Tibial artery (tissue), 4 donors: ENCODE results near the gene UBFD1.

ENCODE experiments used
- DNase-seq, 2 donors: peaks; one replicate each; pipeline ENCODE4 v3.0.0-alpha.2; 2019
- H3K27ac ChIP-seq, 2 donors: fragments of 200-600 bp; sonication (generic) in 1 of 2; 1 replicate in 1 of 2; 2 replicates in 1 of 2; pipeline ENCODE4 v1.5.1; 2018 to 2019; ENCODE audit warnings: mild to moderate bottlenecking in 1 of 2
- H3K27me3 ChIP-seq, 2 donors: fragments of 200-600 bp; sonication (generic) in 1 of 2; one replicate each; pipeline versions ENCODE4 v1.5.1 to v1.6.0; 2016 to 2019
- H3K36me3 ChIP-seq, 3 donors: fragments of 200-600 bp; sonication (generic) in 2 of 3; one replicate each; pipeline ENCODE4 v1.5.1; 2016 to 2019; ENCODE audit warnings: mild to moderate bottlenecking in 2 of 3
- H3K4me1 ChIP-seq, 4 donors: fragments of 200-600 bp; sonication (generic) in 2 of 4; 1 replicate in 3 of 4; 2 replicates in 1 of 4; pipeline ENCODE4 v1.5.1; 2016 to 2019
- H3K4me3 ChIP-seq, 2 donors: fragments of 200-600 bp; sonication (generic) in 1 of 2; 1 replicate in 1 of 2; 2 replicates in 1 of 2; pipeline ENCODE4 v1.5.1; 2018 to 2019; ENCODE audit warnings: mild to moderate bottlenecking in 2 of 2
- H3K9me3 ChIP-seq, 3 donors: fragments of 200-600 bp; sonication (generic) in 1 of 3; one replicate each; pipeline ENCODE4 v1.5.1; 2016 to 2019
- intact Hi-C: fragments of 100-400 bp; cut with DNase I; formaldehyde crosslinking; loops from one replicate; pipeline ENCODE4 v1.15.0; 2023; ENCODE audit warnings: low total_unique reads
- TF ChIP-seq, protein P1 (sequence below), 2 experiments: fragments of 200-600 bp in 1 of 2; fragments of 450-650 bp in 1 of 2; IDR thresholded peaks; one replicate each; pipeline ENCODE4 v1.5.1; 2017 to 2019; ENCODE audit warnings: antibody characterized with exemption in 2 of 2, mild to moderate bottlenecking in 1 of 2, moderate library complexity in 1 of 2

The UBFD1 gene

GRCh38 chr16:23527961-23528643 is 29.4 kb upstream of the UBFD1 start:
- Histone ChIP-seq H3K4me1 (no peaks in the 10 kb centered on the region), H3K27ac (no peak overlapping the region), H3K4me3 (no peak overlapping the region), H3K9me3 (no peaks in the 10 kb centered on the region), H3K27me3 (no peaks in the 10 kb centered on the region), H3K36me3 (peaks cover 53 to 90% (median 72%) of the 10 kb centered on the region in 3 donors)
- intact Hi-C loops = no loop called here
- DNase-seq = no peak
- TF ChIP-seq, protein P1, sequence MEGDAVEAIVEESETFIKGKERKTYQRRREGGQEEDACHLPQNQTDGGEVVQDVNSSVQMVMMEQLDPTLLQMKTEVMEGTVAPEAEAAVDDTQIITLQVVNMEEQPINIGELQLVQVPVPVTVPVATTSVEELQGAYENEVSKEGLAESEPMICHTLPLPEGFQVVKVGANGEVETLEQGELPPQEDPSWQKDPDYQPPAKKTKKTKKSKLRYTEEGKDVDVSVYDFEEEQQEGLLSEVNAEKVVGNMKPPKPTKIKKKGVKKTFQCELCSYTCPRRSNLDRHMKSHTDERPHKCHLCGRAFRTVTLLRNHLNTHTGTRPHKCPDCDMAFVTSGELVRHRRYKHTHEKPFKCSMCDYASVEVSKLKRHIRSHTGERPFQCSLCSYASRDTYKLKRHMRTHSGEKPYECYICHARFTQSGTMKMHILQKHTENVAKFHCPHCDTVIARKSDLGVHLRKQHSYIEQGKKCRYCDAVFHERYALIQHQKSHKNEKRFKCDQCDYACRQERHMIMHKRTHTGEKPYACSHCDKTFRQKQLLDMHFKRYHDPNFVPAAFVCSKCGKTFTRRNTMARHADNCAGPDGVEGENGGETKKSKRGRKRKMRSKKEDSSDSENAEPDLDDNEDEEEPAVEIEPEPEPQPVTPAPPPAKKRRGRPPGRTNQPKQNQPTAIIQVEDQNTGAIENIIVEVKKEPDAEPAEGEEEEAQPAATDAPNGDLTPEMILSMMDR (IDR thresholded peaks at IDR 0.05) = no peak

DNA sequence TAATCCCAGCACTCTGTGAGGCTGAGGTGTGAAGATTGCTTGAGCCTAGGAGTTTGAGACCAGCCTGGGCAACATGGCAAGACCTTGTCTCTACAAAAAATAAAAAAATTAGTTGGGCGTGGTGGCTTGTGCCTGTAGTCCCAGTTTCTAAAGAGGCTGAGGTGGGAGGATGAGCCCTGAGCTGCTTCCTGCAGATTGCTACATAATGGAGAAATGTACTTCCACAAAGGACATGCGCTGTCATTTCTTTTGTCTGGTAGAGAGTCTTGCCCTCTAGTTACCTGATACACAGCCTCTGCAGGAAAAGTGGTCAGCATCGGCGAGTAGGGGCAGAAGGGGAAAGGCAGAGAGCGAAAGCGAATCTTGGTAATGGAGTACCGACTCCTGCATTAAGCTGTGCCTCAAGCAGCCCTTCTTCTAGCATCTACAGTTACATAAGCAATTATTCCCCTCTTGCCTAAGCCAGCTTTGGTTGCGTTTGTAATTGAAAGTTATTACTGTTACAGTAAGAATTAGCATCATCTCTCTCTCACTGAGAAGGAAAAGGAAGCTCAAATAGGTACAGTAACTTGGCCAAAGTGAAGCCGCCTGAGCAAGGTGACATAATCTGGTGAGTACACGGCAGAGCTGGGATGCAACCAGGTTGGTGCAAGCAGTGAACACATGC is 28.8 kb upstream of the UBFD1 start:
- intact Hi-C loops = no loop called here
- no peak for DNase-seq
- Histone ChIP-seq H3K27ac (no peak overlapping the region), H3K36me3 (peaks cover 55 to 90% (median 72%) of the 10 kb centered on the region in 3 donors), H3K27me3 (no peaks in the 10 kb centered on the region), H3K4me3 (no peak overlapping the region), H3K9me3 (no peaks in the 10 kb centered on the region), H3K4me1 (no peaks in the 10 kb centered on the region)
- TF ChIP-seq, protein P1 (IDR thresholded peaks at IDR 0.05) = no peak

GRCh38 chr16:23530062-23530461 is 27.5 kb upstream of the UBFD1 start:
- H3K36me3 ChIP-seq = peaks cover 57 to 90% (median 72%) of the 10 kb centered on the region in 3 donors

GRCh38 chr16:23532448-23532847 is 25.1 kb upstream of the UBFD1 start:
- TF ChIP-seq, protein P1 (IDR thresholded peaks at IDR 0.05) = no peak
- Histone ChIP-seq H3K4me3 (no peak overlapping the region), H3K27ac (no peak overlapping the region), H3K4me1 (no peaks in the 10 kb centered on the region), H3K36me3 (peaks cover 55 to 99% (median 75%) of the 10 kb centered on the region in 3 donors), H3K27me3 (no peaks in the 10 kb centered on the region), H3K9me3 (no peaks in the 10 kb centered on the region)
- no peak for DNase-seq
- intact Hi-C loops = no loop called here

More at GRCh38 chr16:23530062-23530461, 27.5 kb upstream of the UBFD1 start:
- TF ChIP-seq, protein P1 (IDR thresholded peaks at IDR 0.05) = no peak
- no peaks in the 10 kb centered on the region for H3K27me3 ChIP-seq
- DNase-seq = no peak
- H3K27ac ChIP-seq = no peak overlapping the region
- no peaks in the 10 kb centered on the region for H3K9me3 ChIP-seq
- intact Hi-C loops = no loop called here
- H3K4me3 ChIP-seq = no peak overlapping the region
- no peaks in the 10 kb centered on the region for H3K4me1 ChIP-seq

GRCh38 chr16:23534868-23535860 is 22.4 kb upstream of the UBFD1 start:
- H3K9me3 ChIP-seq = no peaks in the 10 kb centered on the region
- TF ChIP-seq, protein P1 (IDR thresholded peaks at IDR 0.05) = no peak
- intact Hi-C loops = no loop called here
- peaks cover 40 to 94% (median 67%) of the 10 kb centered on the region in 3 donors for H3K36me3 ChIP-seq
- no peaks in the 10 kb centered on the region for H3K27me3 ChIP-seq
- no peak overlapping the region for H3K4me3 ChIP-seq
- H3K27ac ChIP-seq = no peak overlapping the region
- no peaks in the 10 kb centered on the region for H3K4me1 ChIP-seq
- DNase-seq = no peak
